ENCODE results near the gene HSD11B2.

DNA sequence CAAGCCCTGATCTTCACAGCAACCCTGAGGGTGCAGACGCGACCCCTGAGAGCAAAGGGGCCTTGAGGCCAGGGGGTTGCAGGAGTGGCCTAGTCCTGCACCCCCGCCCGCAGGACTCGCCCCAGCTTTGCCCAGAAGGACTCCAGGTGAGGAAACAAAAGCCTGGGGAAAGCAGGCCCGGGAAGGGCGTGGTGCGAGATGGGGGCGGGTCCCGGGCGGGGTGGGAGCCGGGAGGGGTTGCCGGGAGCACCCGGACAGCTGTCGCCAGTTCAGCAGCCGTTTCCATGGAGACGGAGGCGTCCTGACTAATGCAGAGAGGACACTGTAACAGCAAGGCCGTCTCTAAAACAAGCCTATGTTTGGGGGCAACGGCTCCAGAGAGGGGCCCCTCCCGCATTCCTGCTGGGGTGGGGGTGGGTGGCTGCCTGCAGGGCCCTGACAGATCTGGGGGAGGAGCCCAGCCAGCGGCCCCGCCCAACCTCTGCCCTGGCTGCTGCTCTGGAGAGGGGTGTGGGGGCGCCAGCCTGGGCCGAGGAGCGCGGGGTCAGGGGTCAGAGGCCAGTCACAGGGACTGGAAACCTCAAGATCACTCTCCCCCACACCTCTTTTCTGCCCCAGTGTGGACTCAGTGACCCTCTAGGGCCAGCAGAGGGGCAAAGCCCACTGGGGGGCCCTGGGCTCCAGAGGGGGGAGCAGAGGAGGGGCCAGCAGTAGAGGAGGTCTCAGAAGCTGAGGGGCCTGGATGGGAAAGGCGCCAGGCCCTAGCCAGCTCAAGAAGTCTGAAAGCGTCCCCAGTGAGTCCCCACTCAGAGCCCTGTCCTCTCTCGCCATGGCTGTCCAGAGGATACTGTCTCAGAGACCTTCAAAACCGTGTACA lies 34.5 kb upstream of the HSD11B2 start:
- TF ChIP-seq, protein P1, sequence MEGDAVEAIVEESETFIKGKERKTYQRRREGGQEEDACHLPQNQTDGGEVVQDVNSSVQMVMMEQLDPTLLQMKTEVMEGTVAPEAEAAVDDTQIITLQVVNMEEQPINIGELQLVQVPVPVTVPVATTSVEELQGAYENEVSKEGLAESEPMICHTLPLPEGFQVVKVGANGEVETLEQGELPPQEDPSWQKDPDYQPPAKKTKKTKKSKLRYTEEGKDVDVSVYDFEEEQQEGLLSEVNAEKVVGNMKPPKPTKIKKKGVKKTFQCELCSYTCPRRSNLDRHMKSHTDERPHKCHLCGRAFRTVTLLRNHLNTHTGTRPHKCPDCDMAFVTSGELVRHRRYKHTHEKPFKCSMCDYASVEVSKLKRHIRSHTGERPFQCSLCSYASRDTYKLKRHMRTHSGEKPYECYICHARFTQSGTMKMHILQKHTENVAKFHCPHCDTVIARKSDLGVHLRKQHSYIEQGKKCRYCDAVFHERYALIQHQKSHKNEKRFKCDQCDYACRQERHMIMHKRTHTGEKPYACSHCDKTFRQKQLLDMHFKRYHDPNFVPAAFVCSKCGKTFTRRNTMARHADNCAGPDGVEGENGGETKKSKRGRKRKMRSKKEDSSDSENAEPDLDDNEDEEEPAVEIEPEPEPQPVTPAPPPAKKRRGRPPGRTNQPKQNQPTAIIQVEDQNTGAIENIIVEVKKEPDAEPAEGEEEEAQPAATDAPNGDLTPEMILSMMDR (conservative IDR thresholded peaks at IDR 0.05): no peak
- no peak for TF ChIP-seq EZH2 (IDR thresholded peaks at IDR 0.05; ENCODE audit: low read depth)

Measured in PC-9 (cell line).